ENCODE data around the gene SPOCK2.

SPOCK2 gene

DNA sequence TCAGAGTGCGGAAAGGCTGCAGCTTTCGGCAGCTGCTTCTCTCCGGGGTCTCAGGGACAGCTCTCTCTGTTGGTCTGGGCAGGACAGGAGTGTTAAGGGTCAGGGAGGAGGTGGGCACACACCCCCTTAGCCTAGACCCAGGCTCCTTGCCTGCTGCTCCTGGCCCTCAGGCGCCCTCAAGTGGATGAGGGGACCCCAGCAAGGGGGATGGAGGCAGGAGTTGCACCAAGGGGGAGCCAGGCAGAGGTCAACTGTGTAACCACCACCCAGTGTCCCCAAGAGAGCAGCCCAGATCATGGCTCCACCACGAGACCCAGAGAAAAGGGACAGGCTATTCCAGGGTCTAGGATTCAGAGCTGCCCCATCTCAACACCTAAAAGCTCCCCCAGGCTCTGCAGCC, 26.9 kb downstream of the SPOCK2 start:
- no peak for DNase-seq
- intact Hi-C loops (cut with DNase I), result no loop called here

DNA sequence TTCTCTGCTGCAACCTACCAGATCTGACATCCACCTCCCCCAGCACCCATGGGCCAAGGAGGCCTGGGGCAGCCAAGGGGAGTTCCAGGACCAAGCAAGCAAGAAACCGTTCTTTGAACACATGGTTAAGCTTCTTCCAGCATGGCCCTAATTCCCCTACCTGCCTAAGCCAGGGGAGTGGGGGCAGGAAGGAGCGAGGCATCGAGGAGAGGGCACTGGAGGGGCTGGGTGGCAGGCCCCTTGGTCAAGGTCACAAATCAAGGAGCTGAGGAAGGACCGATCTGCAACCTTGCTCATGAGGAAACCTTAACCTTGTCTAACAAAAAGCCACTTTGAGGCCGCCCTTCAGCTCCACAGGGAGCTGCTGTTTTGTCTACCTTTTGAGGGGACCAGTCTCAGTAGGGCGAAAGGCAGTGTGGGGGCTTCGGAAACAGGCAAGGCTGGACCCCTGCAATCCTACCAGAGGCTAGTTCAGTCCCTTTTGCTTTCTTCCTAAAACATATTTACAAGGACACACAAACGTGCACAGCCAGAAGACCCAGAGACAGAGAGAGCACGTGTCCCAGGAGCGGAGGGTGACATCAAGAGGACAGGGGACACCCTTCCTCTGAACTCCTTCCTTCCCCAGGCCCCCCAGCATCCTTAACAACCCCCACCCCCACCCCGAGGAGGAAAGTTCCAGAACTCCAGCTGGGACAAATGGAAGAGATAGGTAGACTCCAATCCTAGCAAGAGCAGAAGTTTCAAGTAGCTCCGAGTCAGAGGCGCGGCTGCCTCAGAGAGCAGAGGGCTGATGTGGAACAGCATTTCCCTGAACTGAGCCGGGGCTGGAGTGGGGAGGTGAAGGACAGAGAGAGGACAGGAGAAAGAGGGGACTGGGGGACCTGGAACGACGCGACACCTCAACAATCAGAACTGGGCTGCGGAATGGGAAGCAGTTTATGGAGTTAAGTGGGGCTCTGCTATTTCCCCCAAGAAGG, 28.2 kb downstream of the SPOCK2 start:
- intact Hi-C loops (cut with DNase I), result no loop called here
- no peak for DNase-seq

DNA sequence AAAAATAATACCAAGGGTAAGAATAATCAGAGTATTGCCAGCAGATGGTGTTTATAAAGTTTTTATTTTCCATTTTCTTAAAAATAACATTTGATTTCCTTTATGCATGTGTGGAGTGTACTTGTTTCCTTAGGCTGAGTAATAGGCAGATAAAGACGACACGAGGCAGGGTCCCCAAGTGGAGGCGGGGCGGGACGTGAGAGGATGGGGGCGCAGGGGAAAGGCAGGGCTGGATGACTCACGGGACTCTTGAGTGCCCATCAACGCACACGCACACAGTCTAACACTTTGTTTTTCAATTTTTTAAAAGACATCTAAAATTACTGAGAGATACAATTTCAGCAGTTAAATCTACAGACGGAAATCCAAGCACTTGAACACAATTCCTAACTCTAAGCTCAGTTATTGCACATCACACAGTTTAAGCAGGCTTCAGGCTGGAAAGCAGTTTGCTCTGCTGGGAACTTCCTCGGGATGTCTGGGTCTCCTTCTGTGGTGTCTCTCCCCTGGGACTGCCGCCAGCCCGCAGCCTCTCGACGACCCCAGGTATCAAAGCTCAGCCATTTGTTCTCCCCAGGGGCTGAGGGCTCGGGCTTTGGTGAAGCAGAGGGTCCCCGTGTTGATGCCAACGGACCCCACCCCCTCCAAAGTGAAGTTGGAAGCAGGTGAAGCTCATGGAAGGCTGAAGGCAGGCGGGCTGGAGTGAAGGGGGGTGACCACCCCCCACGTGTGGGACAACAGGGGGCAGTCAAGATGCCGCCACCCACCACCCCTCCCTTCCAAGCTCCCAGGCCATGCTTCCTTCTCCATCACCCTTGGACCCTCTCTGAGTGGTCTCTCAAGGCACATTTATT, 29.1 kb downstream of the SPOCK2 start:
- DNase-seq, result no peak
- intact Hi-C loops (cut with DNase I), result no loop called here

DNA sequence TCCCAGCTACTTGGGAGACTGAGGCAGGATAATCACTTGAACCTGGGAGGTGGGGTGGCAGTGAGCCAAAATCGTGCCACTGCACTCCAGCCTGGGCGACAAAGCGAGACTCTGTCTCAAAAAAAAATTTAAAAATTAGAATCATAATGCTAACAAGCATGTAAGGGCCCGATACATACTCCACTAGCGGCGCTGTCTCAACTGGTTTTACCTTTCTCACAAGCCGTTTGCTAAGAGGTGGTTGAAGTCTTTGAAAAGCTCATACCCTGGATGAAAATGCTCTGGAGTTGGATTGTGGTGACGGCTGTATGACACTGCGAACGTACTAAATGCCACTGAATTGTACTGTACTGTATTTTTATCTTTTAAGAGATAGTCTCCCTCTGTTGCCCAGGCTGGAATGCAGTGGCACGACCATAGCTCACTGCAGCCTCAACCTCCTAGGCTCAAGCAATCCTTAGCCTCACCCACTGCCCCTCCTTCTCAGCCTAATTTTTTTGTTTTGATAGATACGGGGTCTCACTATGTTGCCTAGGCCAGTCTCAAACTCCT, 29.9 kb downstream of the SPOCK2 start:
- intact Hi-C loops (cut with DNase I), result no loop called here
- DNase-seq, result no peak

DNA sequence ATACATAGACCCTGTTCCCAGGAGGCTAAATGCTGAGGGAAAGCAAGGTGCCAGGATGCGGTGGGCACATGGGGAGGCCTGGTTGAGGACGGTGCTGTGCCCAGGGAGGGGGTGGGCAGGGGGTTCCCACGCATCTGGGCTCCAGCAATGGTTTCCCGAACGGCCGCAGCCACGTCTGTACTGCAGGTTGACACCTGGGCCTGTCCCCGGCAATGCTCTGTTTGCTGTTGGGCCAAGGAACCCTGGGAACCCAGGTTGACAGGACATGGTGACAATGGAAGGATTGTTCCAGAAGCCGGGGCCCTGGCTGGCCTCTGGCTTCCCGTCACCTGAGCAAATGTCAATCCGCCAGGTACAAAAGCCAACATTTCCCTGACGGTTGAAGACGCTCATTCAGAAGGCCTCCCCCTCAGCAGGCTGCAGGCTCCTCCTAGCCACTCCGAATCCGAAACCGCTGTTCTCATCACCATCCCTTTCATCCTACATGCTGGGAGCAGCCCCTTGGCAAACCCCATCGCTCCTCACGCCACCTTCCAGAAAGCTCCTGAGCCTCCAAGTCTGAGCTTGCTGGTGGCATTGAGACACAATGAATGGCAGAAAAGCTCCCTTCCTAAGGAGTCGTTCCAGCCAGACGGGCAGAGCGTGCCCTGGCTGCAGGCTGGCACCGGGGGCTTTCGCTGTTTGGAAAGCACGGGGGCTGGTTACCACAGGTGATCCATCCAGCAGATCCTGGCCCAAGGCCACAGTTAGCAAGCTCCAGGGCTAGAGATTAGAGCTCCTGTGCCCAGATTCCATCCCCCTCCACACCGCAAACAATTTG, 31.2 kb downstream of the SPOCK2 start:
- intact Hi-C loops (cut with DNase I), result no loop called here
- no peak for DNase-seq

DNA sequence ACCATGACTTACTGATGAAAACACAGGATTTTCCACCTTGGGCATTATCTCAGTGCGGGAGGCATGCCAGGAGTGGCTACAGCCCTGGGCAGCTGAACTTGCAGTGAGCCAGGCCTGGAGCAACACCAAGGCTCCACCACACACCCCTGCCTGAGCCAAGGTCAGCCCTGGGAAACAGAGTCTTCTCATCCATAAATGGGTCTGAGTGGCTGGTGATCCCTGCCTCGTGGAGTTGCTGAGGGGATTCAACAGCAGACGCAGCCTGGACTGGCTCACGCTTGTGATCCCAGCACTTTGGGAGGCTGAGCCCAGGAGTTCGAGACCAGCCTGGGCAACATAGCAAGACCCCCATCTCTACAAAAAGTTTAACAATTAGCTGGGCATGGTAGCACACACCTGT, 32.2 kb downstream of the SPOCK2 start:
- DNase-seq, result no peak
- intact Hi-C loops (cut with DNase I), result no loop called here

DNA sequence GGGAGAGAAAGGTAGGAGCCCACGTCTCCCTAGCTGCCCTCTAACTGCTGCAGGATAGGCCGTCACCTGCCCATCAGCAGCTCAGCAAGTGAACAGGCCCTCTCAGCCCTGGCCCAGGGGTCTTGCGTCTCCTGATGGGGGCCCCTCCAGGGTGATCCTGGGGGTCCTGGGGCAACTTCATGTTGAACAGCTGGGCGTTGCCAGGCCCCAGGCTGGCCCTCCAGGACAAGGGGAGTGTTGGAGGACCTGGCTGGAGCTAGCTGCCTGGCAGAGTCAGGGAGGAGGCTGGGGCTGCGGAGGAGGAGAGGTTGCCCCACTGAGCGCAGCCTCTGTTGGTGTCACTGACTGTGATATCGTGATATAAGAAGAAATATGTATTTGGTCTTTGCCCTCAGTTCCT, 34.7 kb downstream of the SPOCK2 start:
- intact Hi-C loops (cut with DNase I), result no loop called here
- peak in 1 of 10 donors; percentile 35 for DNase-seq

DNA sequence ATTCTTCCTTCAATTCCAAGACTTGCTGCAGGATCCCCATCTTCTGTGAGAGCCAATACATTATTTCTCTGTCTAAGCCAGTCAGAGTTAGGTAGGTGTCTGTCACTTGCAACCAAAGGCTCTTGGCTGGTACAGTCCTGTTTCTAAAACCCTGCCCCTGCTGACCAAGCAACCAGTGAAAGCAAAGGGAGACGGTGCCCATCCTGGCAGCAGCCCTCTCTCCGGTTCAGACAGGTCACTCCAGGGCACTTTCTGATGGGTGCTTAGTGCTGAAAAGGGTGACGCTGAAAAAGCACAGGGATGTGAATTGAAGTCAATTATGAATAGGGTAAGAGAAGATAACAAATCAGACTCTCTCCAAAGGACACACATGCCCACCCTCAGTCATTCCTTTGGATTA, 37.5 kb downstream of the SPOCK2 start:
- intact Hi-C loops (cut with DNase I), result no loop called here
- DNase-seq, result no peak

DNA sequence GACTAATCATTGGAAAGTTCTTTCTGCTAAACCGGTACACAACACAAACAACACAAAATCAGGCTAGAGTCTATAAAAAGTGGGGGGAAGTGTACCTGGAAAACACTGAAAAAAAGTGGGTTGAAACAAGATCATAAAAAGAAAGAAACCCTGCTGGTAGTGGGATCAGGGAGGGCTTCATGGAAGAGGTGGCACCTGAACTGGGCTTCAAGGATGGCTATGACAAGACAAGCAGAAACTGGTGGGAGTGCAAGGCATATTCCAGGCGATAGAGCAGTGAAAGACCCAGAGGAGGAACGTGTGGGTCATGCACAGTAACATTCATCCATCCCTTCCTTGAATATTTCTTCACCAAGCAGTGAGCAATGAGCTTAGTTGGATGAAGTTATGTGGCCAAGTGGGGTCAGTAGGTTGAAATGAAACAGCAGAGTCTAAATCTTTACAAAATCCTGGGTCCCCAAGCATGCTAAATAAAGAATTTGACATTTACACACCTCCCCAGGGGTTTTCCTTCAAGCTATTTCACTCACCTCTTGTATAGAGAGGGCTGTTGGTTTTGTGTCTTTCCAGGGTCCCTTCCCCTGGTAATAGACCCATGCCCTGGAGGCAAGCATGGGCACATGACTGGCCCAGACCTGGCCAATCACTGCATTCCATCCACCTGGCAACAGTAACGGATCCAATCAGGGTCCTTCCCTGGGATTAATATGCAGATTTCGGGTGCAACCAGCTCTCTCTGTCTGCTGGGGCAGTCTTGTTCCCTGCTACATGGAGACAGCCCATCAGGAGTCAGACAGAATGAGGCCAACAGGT, 38.2 kb downstream of the SPOCK2 start:
- intact Hi-C loops (cut with DNase I), result loop anchor here (2.0 to 10.0 kb wide), 4 partner anchors 153 to 735 kb away; partner anchors contain the start of gene SLC29A3
- DNase-seq, result peak in 1 of 10 donors; percentile 5

DNA sequence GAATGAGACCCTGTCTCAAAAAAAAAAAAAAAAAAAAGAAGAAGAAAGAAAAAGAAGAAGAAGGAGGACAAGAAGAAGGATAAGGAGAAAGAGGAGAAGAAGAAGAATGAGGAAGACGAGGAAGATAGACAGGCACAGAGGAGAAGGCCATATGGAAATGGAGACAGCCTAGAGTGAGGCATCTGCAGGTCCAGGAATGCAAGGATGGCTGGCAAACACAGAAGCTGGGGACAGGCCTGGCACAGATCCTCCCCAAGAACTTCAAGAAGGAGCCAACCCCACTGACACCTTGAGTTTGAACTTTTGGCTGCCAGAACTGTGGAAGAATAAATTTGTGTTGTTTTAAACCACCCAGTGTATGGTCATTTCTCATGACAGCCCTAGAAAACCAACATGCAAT, 38.9 kb downstream of the SPOCK2 start:
- intact Hi-C loops (cut with DNase I), result loop anchor here (2.0 to 10.0 kb wide), 4 partner anchors 153 to 735 kb away; partner anchors contain the start of gene SLC29A3
- no peak for DNase-seq

DNA sequence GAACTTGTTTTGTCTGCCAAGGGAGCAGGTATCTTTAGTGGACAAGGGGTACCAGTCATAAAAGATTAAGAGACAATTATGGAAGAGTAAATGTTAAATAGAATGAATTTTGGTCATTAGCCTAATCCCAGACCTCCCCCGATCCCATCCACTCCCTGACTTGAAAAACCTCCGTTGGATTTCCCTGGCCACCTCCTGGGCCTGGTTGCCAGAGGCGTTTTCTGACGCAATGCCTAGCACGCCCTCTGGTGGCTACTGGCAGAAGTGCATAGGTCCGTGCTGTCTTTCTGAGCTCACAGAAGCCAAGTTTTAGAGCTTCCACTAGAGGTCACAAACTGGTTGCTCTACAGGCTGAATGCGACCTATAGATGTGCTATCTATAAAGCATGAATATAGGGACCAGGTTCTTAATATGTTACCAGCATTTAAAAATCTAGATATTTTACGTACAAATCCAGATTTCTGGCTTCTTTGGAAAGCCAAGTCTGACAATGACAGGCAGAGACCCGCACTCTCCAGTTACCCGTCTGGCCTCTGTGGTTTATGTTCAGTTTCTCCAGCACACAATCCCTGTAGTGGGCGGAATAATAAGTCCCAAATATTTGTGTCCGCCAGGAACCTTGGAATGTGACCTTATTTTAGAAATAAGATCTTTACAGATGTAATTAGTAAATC, 39.8 kb downstream of the SPOCK2 start:
- intact Hi-C loops (cut with DNase I), result loop anchor here (1.0 to 10.0 kb wide), 5 partner anchors 92 to 734 kb away; partner anchors contain the start of gene SLC29A3
- DNase-seq, result peak; percentile 86 to 100 (median 96)

DNA sequence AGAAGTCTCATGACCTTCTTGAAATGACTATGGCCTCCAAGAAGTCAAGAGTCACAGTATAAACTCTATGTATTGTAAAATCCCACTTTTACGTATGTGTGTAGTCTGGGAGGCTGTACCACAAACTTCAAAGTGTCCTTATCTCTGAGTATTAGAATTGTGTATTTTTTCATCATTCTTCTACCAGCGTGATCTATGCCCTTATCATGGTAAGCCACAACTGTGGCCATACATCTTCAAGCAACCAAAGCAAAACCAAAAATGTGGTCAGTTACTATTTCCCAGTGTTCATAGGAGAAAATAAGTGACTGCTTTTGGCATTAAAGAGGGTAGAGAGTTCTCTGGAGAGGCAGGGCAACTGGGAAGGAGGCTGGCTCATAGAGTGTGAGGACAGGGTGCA, 42.8 kb downstream of the SPOCK2 start:
- intact Hi-C loops (cut with DNase I), result loop anchor here (5.0 to 10.0 kb wide), 3 partner anchors 177 to 731 kb away; partner anchors contain the start of gene SLC29A3
- DNase-seq, result no peak

DNA sequence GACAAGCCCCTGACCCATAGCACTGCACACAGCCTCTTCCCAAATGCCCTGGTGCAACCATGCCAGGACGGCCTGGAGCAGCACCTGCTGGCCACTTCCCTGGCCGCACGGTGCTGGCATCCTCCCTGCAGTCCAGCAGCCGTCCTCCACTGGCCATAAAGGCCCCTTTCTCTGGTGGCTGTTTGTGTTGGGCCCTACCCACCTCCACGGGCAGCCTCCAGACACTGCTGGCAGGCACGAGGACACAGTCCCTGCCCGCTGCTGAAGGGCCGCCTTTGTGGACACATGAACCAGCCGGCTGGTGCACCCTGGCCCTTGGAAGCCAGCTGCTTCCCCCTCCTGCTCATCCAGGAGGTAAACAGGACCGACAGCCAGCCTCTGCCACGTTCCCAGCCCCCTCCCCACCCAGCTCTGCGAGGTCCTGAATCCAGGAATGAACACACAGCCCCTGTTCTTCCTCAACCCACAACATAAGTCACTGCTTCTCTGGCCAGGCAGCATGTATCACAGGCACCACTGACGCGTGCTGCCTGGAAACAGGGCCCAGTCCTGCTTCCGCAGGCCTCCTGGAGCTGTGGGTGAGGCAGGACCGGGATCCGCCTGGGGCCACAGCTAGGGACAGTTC, 43.8 kb downstream of the SPOCK2 start:
- intact Hi-C loops (cut with DNase I), result loop anchor here (5.0 to 10.0 kb wide), 3 partner anchors 178 to 730 kb away; partner anchors contain the start of gene SLC29A3
- DNase-seq, result peak; percentile 73 to 97 (median 84)

DNA sequence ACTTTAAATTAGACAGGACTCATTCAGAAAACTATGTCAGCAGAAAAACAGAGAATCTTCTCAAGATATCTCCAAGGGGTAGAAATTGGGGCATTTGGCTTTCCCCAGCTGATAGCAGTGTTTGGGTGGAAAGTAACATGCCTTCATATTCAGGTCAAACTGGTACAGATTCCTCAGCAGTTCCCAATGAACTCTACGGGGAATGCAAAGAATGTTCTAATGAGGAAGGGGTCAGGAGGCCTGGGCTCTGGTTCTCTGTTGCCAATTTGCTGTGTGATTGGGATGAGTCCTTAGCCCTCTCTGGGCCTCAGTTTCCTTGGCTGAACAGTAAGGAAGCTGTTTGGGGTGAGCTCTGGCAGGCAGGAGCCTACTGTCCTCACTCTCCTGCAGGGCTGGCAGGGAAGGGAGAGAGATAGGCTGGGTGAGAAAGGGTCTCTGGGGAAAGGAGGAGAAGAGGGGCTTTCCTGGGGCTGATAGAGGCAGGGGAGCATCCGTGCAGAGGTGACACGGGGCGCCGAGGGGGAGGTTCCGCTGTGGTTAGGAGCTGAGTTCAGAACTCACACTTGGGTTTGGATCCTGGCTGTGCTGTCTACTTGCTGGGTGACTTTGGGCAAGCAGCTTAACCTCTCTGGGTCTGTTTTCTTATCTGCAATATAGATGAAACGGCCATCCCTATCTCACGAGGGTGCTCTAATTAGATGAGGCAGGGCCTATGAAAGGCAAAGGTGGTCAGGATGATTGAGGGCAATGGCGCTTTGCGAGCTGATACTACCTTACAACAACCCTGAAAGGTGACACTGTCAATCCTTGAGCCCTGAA, 45.1 kb downstream of the SPOCK2 start:
- intact Hi-C loops (cut with DNase I), result loop anchor here (10.0 kb wide), 1 partner anchor 728 kb away; the partner anchor contains the start of gene SLC29A3
- DNase-seq, result peak in 1 of 10 donors; percentile 12

DNA sequence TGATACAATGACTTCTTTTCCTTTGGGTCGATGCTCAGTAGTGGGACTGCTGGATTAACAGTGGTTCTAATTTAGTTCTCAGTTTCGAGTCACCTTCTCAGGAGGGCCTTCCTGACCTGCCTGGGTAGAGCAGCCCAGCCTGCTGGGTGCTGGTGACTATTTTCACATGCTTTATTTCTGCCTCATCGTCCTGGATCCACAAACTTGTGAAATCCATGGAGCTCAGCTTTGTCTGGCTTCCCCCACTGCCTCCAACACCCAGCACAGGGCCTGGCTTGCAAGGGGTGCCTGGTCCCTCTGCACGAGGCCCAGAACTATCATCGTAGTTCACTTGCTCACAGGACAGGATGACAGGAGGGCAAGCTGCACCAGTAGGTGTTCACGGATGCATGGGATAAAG, 46.9 kb downstream of the SPOCK2 start:
- intact Hi-C loops (cut with DNase I), result loop anchor here (10.0 kb wide), 1 partner anchor 727 kb away; the partner anchor contains the start of gene SLC29A3

DNA sequence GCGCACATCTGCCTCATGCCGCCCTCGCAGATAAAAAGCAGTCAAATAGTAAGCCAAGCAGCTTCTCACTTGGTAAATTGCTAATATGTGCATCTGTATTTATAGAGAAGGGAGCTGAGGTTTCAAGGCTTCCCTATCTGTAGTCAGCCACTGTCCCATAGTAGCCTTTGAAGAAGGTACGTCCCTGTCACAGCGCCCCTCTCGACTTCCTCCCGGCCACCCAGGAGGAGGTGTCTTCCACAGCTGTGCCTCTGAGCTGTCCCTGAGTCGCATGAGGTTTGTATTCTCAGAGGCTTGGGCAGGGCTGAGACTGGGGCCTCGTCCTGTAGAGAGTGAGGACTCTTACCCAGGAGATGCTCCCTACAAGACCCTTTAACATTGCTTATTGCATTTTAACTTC, 49.0 kb downstream of the SPOCK2 start:
- no peak for DNase-seq
- intact Hi-C loops (cut with DNase I), result no loop called here

More for the DNA sequence above, 46.9 kb downstream of the SPOCK2 start:
- DNase-seq, result peak in 1 of 10 donors; percentile 30
